Fibroblast of lung (primary cell): ENCODE data around the gene RHBDD1. TPM values are rescaled to one million over a fixed set of nuclear protein-coding genes. Genes with fewer than 3 reads are reported as not detected.
A peak's percentile ranks its signal among the peaks of the same experiment; 100 is the strongest.

Experiments used
- DNase-seq, 2 donors: peaks; one replicate each; pipeline versions ENCODE4 v3.0.0 to v3.0.0-alpha.2; 2010; ENCODE audit warnings: low read depth in 2 of 2
- H2AFZ ChIP-seq: 2 replicates; pipeline ENCODE4 v1.5.1; 2012; ENCODE audit warnings: low read length, control low read depth, inconsistent platforms
- H3K27ac ChIP-seq: 2 replicates; pipeline ENCODE4 v1.5.1; 2011; ENCODE audit warnings: low read length, control low read depth; ENCODE audit not compliant: insufficient read depth
- H3K27me3 ChIP-seq: 2 replicates; pipeline ENCODE4 v1.5.1; 2011; ENCODE audit warnings: mild to moderate bottlenecking, low read length; ENCODE audit not compliant: control insufficient read depth, insufficient read depth
- H3K36me3 ChIP-seq: 2 replicates; pipeline ENCODE4 v1.5.1; 2011; ENCODE audit warnings: low read length; ENCODE audit not compliant: control insufficient read depth, insufficient read depth
- H3K4me1 ChIP-seq: 2 replicates; pipeline ENCODE4 v1.5.1; 2011; ENCODE audit warnings: low read length; ENCODE audit not compliant: control insufficient read depth, insufficient read depth; ENCODE audit errors: extremely low read depth
- H3K4me2 ChIP-seq: 2 replicates; pipeline ENCODE4 v1.5.1; 2011; ENCODE audit warnings: low read length, control low read depth; ENCODE audit not compliant: insufficient read depth; ENCODE audit errors: extremely low read depth
- H3K4me3 ChIP-seq, 4 experiments: fragments of 200-600 bp in 1 of 4; sonication (generic) in 1 of 4; replicated peaks in 1 of 4; 2 replicates each; pipeline ENCODE4 v1.5.1; 2011 to 2016; ENCODE audit warnings: low read length in 4 of 4, low read depth in 3 of 4, mild to moderate bottlenecking in 3 of 4, control low read depth in 2 of 4, inconsistent platforms in 1 of 4, mixed read lengths in 1 of 4; ENCODE audit not compliant: insufficient read depth in 1 of 4; ENCODE audit errors: control extremely low read depth in 1 of 4
- H3K79me2 ChIP-seq: 2 replicates; pipeline ENCODE4 v1.5.1; 2012; ENCODE audit warnings: mild to moderate bottlenecking, low read length, inconsistent platforms; ENCODE audit not compliant: control insufficient read depth, insufficient read depth
- H3K9ac ChIP-seq: 2 replicates; pipeline ENCODE4 v1.5.1; 2011; ENCODE audit warnings: mild to moderate bottlenecking, low read length, control low read depth; ENCODE audit not compliant: insufficient read depth
- H3K9me3 ChIP-seq: 2 replicates; pipeline ENCODE4 v1.5.1; 2012; ENCODE audit warnings: low read depth, low read length; ENCODE audit not compliant: control insufficient read depth, insufficient read depth
- H4K20me1 ChIP-seq: 2 replicates; pipeline ENCODE4 v1.5.1; 2011; ENCODE audit warnings: low read length; ENCODE audit not compliant: control insufficient read depth, insufficient read depth; ENCODE audit errors: extremely low read depth
- EZH2 ChIP-seq: IDR thresholded peaks from 2 replicates; pipeline ENCODE4 v1.5.1; 2012; ENCODE audit warnings: low read length, control low read depth, mild to moderate bottlenecking; ENCODE audit errors: missing control alignments
- polyA plus RNA-seq, 2 donors: library from polyadenylated mRNA; depleted of rRNA in 1 of 2; stranded (reverse) in 1 of 2; unstranded in 1 of 2; fragments of >200 nt; gene quantifications; 2 replicates each; pipeline ENCODE4 v1.2.1, GENCODE V29; 2011 to 2012; ENCODE audit warnings: missing spikeins in 1 of 2
- total RNA-seq: library from RNA; depleted of rRNA; stranded (reverse); fragments of >200 nt; gene quantifications from 2 replicates; pipeline ENCODE4 v1.2.1, GENCODE V29; 2014
- TF ChIP-seq, protein P1 (sequence below), 2 donors: IDR thresholded peaks in 1 of 2; conservative IDR thresholded peaks in 1 of 2; 1 replicate in 1 of 2; 2 replicates in 1 of 2; pipeline ENCODE4 v1.5.1; 2011 to 2012; ENCODE audit warnings: low read length in 2 of 2, control low read depth in 1 of 2, inconsistent platforms in 1 of 2, low read depth in 1 of 2, mild to moderate bottlenecking in 1 of 2

Gene RHBDD1
- total and polyA plus RNA-seq, 2 donors (not counting 1 experiment from before 2014, with no cell fraction given): 31.5 to 85.4 TPM

DNA sequence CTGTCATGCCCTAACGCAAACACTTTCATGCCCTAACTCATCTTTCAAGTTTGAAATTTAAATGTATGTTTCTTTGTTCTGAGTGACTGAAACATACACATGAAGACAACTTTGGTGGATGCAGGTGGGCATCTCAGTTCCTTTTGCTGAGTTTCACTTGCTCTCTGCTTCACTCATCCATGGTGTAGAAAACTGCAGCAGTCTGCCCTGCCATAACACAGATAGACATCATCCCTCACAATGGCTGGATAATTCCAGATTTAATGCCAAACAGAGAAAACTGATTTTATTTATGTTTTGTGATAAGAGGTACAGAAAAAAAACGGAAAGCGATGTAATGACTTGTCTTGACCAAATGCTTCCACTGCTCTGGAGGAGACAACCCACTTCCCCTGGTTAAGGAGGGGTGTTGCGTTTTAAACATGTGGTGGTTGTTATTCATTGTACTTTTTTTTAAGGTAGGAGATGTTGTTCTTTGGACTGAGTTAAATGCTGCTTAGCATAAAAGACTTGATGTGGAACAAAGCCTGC, 70.4 kb downstream of the RHBDD1 start:
- Histone ChIP-seq H3K4me3 (no peak overlapping the region), H3K36me3 (peaks cover 6% of the 10 kb centered on the region), H2AFZ (no peak overlapping the region), H3K9me3 (no peaks in the 10 kb centered on the region), H3K9ac (no peak overlapping the region), H3K4me2 (no peak overlapping the region), H3K27ac (no peak overlapping the region), H3K4me1 (peaks cover 10% of the 10 kb centered on the region), H3K27me3 (no peaks in the 10 kb centered on the region), H4K20me1 (no peaks in the 10 kb centered on the region), H3K79me2 (no peaks in the 10 kb centered on the region)
- TF ChIP-seq, protein P1, sequence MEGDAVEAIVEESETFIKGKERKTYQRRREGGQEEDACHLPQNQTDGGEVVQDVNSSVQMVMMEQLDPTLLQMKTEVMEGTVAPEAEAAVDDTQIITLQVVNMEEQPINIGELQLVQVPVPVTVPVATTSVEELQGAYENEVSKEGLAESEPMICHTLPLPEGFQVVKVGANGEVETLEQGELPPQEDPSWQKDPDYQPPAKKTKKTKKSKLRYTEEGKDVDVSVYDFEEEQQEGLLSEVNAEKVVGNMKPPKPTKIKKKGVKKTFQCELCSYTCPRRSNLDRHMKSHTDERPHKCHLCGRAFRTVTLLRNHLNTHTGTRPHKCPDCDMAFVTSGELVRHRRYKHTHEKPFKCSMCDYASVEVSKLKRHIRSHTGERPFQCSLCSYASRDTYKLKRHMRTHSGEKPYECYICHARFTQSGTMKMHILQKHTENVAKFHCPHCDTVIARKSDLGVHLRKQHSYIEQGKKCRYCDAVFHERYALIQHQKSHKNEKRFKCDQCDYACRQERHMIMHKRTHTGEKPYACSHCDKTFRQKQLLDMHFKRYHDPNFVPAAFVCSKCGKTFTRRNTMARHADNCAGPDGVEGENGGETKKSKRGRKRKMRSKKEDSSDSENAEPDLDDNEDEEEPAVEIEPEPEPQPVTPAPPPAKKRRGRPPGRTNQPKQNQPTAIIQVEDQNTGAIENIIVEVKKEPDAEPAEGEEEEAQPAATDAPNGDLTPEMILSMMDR (conservative IDR thresholded peaks at IDR 0.05 in 1 of 2, IDR thresholded peaks at IDR 0.05 in 1 of 2; ENCODE audit: low read depth in 1 of 2, low read length in 2 of 2): no peak
- no peak for TF ChIP-seq EZH2
- DNase-seq: no peak

DNA sequence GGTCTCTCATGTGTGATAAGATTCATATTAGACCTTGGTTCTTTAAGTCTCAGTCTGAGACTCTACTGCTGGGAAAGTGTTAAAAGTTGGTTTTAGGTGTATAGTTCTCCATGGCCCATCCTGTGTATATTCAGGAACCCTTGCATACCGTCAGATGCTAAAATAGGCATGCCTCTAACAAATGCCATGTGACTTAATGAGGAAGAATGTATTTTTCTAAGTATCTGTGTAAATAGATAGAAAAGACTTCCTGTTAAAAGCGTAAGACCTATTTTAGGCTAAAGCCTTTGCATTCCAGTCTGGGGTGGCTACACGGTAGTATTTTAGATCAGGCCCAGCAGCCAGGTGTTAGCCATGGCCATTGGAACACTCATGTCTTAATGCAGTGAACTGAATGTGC, 73.3 kb downstream of the RHBDD1 start:
- H3K9ac ChIP-seq: no peak overlapping the region
- H3K27me3 ChIP-seq: no peaks in the 10 kb centered on the region
- peak in 1 of 2 donors; percentile 29 for DNase-seq
- no peaks in the 10 kb centered on the region for H3K9me3 ChIP-seq
- no peaks in the 10 kb centered on the region for H4K20me1 ChIP-seq
- no peak overlapping the region for H2AFZ ChIP-seq
- no peak overlapping the region for H3K4me2 ChIP-seq
- no peak overlapping the region for H3K27ac ChIP-seq
- peaks cover under 1% of the 10 kb centered on the region for H3K4me1 ChIP-seq
- no peaks in the 10 kb centered on the region for H3K79me2 ChIP-seq
- no peak overlapping the region for H3K4me3 ChIP-seq
- no peak for TF ChIP-seq EZH2
- TF ChIP-seq, protein P1 (conservative IDR thresholded peaks at IDR 0.05 in 1 of 2, IDR thresholded peaks at IDR 0.05 in 1 of 2; ENCODE audit: low read depth in 1 of 2, low read length in 2 of 2): no peak
- peaks cover 5% of the 10 kb centered on the region for H3K36me3 ChIP-seq

DNA sequence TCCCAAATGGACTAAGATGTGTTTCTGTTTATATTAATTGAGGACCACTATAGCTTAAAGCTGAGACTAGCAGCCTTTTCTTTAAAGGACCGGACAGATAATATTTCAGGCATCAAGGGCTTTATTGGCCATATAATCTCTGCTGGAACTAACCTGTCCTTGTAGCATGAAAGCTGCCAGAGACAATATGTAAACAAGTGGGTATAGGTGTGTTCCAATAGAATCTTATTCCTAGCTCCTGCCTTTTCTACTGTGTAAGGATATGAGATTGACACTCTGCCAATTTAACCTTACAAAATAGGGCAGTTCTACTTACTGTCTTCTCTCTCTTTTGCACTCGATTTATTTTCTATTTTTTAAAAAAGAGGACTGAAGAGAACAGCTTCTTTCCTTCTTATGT, 74.0 kb downstream of the RHBDD1 start:
- Histone ChIP-seq H3K27ac (no peak overlapping the region), H3K9ac (no peak overlapping the region), H3K9me3 (no peaks in the 10 kb centered on the region), H4K20me1 (no peaks in the 10 kb centered on the region), H3K79me2 (no peaks in the 10 kb centered on the region), H2AFZ (no peak overlapping the region), H3K27me3 (no peaks in the 10 kb centered on the region), H3K4me3 (no peak overlapping the region), H3K4me1 (no peaks in the 10 kb centered on the region), H3K4me2 (no peak overlapping the region), H3K36me3 (peaks cover 4% of the 10 kb centered on the region)
- TF ChIP-seq EZH2: no peak
- no peak for DNase-seq
